ENCODE measurements around the gene PLCG1.
A peak's percentile ranks its signal among the peaks of the same experiment; 100 is the strongest.

PLCG1 gene

GRCh38 chr20:41185013-41185757 lies 47.8 kb downstream of the PLCG1 start:
- intact Hi-C loops (cut with DNase I), result no loop called here
- peak; percentile 49 to 90 (median 77) for DNase-seq

DNA sequence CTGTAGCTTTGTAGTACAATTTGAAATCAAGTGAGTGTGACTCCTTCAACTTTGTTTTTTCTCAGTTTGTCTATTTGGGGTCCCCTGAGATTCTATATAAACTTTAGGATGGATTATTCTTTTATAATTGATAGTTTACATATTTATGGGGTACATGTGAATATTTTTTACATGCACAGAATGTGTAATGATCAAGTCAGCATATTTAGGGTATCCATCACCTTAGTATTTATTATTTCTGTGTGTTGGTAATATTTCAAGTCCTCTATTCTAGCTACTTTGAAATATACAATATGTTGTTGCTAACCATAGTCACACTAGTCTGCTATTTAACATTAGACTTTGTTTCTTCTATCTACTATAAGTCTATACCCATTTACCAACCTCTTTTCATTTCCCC lies 50.3 kb downstream of the PLCG1 start:
- DNase-seq, result no peak
- intact Hi-C loops (cut with DNase I), result no loop called here

DNA sequence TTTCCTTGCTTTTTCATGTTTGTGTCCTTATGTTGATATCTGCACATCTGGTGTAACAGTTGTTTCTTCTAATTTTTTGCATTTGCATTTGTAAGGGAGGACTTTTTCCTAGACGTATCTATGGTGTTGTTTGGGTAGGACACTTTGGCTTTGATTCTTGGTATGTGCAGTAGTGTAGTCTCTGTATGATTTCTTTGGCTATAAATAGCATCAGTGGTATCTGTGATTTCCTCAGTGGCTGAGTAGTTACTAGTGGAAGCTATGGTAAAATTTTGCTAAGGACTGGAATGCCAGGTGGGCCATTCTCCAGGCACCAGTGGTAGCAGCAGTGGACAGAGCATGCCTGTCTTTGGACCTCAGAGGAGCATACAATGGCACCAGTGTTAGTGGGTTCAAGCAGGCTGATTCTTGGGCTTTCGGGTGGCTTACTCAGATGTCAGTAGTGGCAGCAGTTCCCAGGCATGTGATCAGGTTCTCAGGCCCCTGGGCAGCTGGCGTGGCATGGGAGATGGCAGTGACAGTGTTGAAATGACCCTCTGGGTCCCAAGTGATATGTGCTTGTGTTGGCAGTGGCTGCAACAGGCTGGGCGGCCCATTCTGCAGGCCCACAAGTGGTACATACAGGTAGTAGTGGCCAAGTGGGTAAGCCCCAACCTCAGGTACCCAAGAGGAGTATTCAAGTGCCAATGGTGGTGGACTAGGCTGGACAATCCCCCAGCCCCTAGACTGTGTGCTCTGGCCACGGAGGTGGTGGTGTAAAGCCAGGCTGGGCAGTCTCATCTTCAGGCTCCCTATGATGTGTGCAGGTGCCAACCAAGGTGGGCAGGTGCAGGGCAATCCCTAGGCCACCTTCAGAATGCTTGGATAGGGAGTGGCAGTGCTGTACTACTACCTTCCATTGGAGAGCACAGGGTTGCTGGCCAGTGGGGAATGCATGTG lies 54.5 kb downstream of the PLCG1 start:
- DNase-seq, result peak in 2 of 42 donors; percentile 6 to 9
- intact Hi-C loops (cut with DNase I), result no loop called here

DNA sequence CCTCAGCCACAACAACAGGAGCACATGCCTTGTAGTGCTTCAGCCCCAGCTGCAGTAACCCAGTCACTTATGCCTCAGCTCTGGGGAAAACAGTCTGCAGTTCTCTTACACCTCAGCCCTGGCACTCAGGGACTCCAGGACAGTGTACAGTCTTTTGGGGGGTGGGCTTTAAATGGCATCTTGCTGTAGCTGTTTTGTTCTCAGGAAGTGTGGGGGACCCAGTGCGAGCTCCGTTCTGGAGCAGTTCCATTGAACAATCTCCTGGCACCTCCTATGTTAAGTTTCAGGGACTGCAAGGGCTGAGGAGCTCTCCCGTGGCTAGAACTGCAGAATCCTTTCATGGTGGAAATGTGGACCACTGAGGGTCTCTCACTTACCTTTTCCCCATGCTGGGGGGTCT lies 55.2 kb downstream of the PLCG1 start:
- intact Hi-C loops (cut with DNase I), result no loop called here

DNA sequence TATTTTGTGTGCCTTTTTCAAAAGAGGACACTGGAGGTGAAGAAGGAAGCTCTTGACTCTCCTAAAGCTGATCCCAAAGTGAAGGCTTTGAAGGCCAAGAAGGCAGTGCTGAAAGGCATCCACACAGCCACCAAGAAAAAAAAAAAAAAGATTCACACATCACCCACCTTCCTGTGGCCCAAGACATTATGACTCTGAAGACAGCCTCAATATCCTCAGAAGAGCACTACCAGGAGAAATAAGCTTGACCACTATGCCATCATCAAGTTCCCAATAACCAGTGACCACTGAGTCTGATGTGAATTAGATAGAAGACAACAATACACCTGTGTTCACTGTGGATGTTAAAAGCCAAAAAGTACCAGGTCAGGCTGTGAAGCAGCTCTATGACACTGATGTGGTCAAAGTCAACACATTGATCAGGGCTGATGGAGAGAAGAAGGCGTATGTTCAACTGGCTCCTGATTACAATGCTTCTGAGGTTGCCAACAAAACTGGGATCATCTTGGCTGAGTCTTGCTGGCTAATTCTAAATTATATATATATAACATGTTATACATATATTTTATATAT lies 59.4 kb downstream of the PLCG1 start:
- intact Hi-C loops (cut with DNase I), result no loop called here
- DNase-seq, result no peak

More for the DNA sequence above, 55.2 kb downstream of the PLCG1 start:
- no peak for DNase-seq

GRCh38 chr20:41198443-41198842 lies 61.1 kb downstream of the PLCG1 start:
- DNase-seq, result no peak
- intact Hi-C loops (cut with DNase I), result no loop called here

GRCh38 chr20:41200446-41201202 lies 63.3 kb downstream of the PLCG1 start:
- intact Hi-C loops (cut with DNase I), result no loop called here
- DNase-seq, result no peak

- intact Hi-C loops (cut with DNase I), result no loop called here
These were observed 64.4 kb downstream of the PLCG1 start for GRCh38 chr20:41201760-41202159.

GRCh38 chr20:41202426-41202825 lies 65.1 kb downstream of the PLCG1 start:
- intact Hi-C loops (cut with DNase I), result no loop called here

More at GRCh38 chr20:41201760-41202159, 64.4 kb downstream of the PLCG1 start:
- DNase-seq, result no peak

DNA sequence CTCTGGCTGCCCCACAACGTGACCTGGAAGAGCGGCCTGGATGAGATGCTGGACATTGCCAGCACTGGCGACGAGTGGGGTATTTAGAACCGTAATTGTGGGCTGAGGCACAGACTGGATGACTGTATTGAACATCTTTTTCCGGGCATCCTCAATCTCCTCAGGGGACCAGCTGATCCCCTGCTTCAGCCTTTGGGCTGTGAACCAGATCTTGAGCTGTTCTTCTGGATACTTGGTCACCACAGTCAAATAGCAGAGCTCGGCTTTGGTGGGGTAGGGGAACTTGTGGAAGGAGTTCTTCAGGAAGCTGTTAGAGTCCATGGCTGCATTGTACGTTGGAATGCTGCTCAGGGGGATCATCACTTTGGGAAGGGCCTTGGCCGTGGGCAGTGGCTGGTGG lies 66.3 kb downstream of the PLCG1 start:
- no peak for DNase-seq
- intact Hi-C loops (cut with DNase I), result no loop called here

More at GRCh38 chr20:41202426-41202825, 65.1 kb downstream of the PLCG1 start:
- no peak for DNase-seq

DNA sequence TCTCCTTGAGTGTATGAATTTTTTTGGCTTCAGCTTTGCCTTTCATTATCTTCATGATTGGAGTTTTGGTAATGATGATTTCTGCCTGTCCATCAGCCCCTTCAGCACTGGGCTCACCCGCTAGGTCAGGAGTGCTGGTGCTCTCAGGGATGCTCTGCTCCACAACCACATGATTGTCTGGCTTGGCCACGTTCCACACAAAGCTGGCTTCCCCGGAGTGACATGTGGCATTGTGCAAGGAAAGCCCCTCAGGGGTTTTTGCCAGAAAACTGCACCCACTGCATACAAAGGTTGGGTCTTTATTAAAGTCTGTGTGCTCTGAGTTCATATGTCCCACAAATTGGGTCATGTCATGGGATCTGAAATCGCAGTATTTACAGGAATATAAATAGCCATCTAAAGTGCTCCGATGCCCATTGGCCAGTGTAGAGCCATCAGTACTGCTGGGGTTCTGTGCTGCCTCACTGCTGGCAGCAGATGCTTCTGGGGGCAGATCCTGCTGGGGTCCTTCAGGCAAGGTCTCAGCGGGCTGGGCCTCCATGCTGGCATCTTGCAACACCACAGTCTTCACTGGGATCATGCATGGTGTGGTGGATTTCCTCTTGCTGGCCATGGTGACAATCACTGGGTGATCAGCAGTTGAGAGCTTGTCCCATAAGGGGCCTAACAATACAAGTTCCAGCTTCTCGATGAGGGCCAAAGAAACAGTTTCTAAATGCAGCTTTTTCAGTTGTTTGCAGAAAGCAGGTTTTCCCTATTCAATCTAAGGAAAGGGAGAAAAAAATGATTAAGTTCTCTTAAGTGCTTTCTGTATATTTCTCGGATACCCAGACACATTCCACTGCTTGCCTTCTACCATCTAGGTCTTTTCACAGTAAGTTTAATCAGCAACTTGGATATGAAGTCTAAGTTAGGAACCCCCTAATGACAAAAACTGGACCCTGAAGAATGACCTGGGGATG lies 67.2 kb downstream of the PLCG1 start:
- peak in 34 of 42 donors; percentile 42 to 85 (median 61) for DNase-seq

DNA sequence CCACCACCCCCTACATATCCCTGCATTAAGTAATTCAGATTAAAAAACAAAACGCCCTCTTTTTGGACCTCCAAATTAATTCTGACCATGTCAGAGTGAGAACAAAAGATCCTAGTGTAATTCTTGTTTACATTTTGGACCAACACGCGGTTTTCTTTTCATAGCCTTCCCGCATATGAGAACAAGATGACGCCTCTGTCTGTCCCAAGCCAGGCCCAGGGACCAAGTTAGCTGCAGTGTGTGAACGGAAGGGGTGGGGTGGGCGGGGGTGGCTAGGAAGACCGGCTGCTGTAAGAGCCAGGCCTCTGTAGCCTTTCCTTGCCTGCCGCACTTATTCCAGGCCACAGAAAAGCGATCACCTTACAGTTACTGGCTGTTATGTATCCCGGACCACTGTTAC lies 68.0 kb downstream of the PLCG1 start:
- intact Hi-C loops (cut with DNase I), result no loop called here

More for the DNA sequence above, 67.2 kb downstream of the PLCG1 start:
- intact Hi-C loops (cut with DNase I), result no loop called here

GRCh38 chr20:41213150-41213820 lies 75.9 kb downstream of the PLCG1 start:
- intact Hi-C loops (cut with DNase I), result no loop called here
- DNase-seq, result peak in 5 of 42 donors; percentile 28 to 73 (median 47)

More for the DNA sequence above, 68.0 kb downstream of the PLCG1 start:
- DNase-seq, result peak; percentile 49 to 92 (median 77)

GRCh38 chr20:41214202-41214601 lies 76.9 kb downstream of the PLCG1 start:
- no peak for DNase-seq
- intact Hi-C loops (cut with DNase I), result no loop called here

DNA sequence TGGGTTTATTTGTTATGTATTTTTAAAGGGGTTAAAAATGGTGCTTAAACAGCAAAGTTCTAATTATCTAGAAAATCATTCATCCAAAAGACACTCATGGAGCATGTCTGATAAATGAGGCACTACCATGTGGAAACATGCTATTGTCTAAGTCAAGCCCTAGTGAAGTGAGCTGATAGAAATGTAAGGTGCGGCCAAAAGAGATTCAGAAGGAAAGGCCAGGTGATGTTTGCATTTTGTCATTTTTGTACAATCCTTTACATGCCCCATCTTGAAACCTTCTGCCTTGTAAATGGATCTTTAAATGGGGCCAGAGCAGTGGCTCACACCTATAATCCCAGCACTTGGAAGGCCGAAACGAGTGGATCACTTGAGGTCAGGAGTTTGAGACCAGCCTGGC lies 77.3 kb downstream of the PLCG1 start:
- no peak for DNase-seq
- intact Hi-C loops (cut with DNase I), result no loop called here

- no peak for DNase-seq
- intact Hi-C loops (cut with DNase I), result no loop called here
These were observed 80.1 kb downstream of the PLCG1 start for GRCh38 chr20:41217422-41217821.

DNA sequence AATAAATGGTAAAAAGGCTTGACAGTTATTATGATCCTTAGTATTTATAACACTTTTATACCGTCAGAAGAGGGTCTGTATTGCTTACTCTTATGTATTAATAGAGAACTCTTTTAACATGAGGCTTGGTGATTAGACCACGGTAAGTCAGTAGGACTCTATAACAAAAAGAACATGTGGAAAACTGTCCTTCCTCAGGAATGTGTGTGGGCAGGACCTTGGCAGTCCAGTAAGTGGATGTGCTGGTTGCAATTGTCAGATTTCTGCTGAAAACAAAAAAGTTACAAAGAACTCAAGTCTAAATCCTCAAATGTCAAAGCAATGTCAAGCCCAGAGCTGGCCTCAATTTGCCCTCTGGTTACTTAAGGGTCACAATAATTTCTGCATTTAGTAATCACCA lies 81.1 kb downstream of the PLCG1 start:
- DNase-seq, result no peak
- intact Hi-C loops (cut with DNase I), result no loop called here

Measured in head of caudate nucleus (tissue), 42 donors.